IPS-18a (cell line): Measurements from ENCODE around the gene ANKS1B.

ENCODE experiments used
- H3K27ac ChIP-seq: one replicate; pipeline ENCODE4 v1.5.1; 2013; ENCODE audit warnings: low read length
- H3K27me3 ChIP-seq: one replicate; pipeline ENCODE4 v1.6.1; 2013; ENCODE audit warnings: mild to moderate bottlenecking, low read length; ENCODE audit not compliant: control insufficient read depth, insufficient read depth
- H3K36me3 ChIP-seq: one replicate; pipeline ENCODE4 v1.6.1; 2013; ENCODE audit warnings: low read depth, low read length; ENCODE audit not compliant: control insufficient read depth
- H3K4me1 ChIP-seq: one replicate; pipeline ENCODE4 v1.6.1; 2013; ENCODE audit warnings: low read depth, low read length; ENCODE audit not compliant: control insufficient read depth
- H3K4me3 ChIP-seq: one replicate; pipeline ENCODE4 v1.5.1; 2013; ENCODE audit warnings: low read length
- H3K9ac ChIP-seq: one replicate; pipeline ENCODE4 v1.6.1; 2013; ENCODE audit warnings: mild to moderate bottlenecking, low read length, moderate library complexity
- H3K9me3 ChIP-seq: one replicate; pipeline ENCODE4 v1.6.1; 2013; ENCODE audit warnings: low read depth, low read length; ENCODE audit not compliant: control insufficient read depth

ANKS1B gene

DNA sequence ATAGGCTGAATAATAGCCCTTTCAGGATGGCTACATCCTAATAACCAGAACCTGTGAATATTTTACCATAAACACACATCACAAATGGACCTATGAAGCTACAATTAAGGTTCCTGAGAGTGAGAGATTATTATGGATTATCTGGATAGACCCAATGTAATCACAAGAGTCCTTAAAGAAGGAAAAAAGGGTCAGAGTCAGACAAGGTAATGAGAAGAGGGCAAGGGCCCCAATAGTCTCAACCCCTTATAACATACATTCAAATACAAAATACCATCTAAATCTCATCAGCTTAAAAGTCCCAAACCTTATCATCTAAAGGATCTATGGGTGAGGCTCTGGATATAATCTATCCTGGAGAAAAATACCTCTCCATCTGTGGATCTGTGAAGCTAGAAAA lies 272.5 kb downstream of the ANKS1B start:
- no peaks in the 10 kb centered on the region for H3K9me3 ChIP-seq

GRCh38 chr12:99711246-99711645 lies 273.5 kb downstream of the ANKS1B start:
- H3K4me3 ChIP-seq, result no peak overlapping the region
- H3K9ac ChIP-seq, result no peak overlapping the region
- no peaks in the 10 kb centered on the region for H3K9me3 ChIP-seq
- no peaks in the 10 kb centered on the region for H3K4me1 ChIP-seq
- no peaks in the 10 kb centered on the region for H3K36me3 ChIP-seq
- no peak overlapping the region for H3K27ac ChIP-seq
- no peaks in the 10 kb centered on the region for H3K27me3 ChIP-seq

More for the DNA sequence above, 272.5 kb downstream of the ANKS1B start:
- Histone ChIP-seq H3K4me3 (no peak overlapping the region), H3K4me1 (no peaks in the 10 kb centered on the region), H3K27me3 (no peaks in the 10 kb centered on the region), H3K9ac (no peak overlapping the region), H3K27ac (no peak overlapping the region), H3K36me3 (no peaks in the 10 kb centered on the region)

DNA sequence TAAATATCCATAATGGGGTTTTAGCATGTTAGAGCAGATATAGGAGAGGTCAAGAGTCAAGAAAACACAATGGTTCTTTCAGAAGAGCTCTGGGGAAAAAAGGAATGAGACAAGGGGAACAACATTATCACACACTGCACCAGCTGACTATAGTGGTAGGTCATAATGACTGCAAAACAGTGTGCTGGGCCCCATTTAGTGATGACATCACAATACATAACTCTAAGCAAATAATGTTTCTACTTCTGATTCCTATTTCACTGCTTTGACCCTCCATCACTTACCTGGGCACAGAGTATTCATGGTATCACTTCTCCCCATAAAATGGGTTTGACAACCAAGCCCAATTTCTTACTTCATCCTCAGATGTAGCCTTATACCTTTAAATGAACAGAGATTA lies 275.1 kb downstream of the ANKS1B start:
- Histone ChIP-seq H3K27ac (no peak overlapping the region), H3K27me3 (no peaks in the 10 kb centered on the region), H3K36me3 (no peaks in the 10 kb centered on the region)

DNA sequence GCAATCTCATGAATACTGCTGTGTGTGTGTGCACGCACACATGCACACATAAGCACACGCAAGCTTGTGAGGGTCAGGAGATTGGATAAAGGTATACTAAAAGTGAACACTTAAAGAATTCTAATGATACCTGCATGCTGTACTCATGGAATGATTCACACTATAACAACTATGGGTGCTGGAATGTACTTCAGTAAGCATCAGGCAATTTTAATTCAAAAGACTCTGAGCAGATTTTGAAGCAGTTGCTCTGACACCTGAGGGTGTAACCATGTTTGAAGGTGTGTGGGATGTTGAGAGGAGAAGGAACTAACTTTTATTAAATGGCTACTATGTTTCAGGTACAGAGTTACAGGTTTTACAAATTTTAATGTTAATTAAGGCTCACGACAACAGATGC lies 275.6 kb downstream of the ANKS1B start:
- no peaks in the 10 kb centered on the region for H3K4me1 ChIP-seq

More for the DNA sequence above, 275.1 kb downstream of the ANKS1B start:
- no peaks in the 10 kb centered on the region for H3K4me1 ChIP-seq
- H3K4me3 ChIP-seq, result no peak overlapping the region
- H3K9ac ChIP-seq, result no peak overlapping the region
- H3K9me3 ChIP-seq, result no peaks in the 10 kb centered on the region

GRCh38 chr12:99707883-99708282 lies 276.9 kb downstream of the ANKS1B start:
- Histone ChIP-seq H3K4me3 (no peak overlapping the region), H3K9me3 (no peaks in the 10 kb centered on the region), H3K4me1 (no peaks in the 10 kb centered on the region), H3K36me3 (no peaks in the 10 kb centered on the region), H3K27ac (no peak overlapping the region), H3K27me3 (no peaks in the 10 kb centered on the region), H3K9ac (no peak overlapping the region)

More for the DNA sequence above, 275.6 kb downstream of the ANKS1B start:
- Histone ChIP-seq H3K27ac (no peak overlapping the region), H3K9ac (no peak overlapping the region), H3K27me3 (no peaks in the 10 kb centered on the region), H3K36me3 (no peaks in the 10 kb centered on the region), H3K4me3 (no peak overlapping the region), H3K9me3 (no peaks in the 10 kb centered on the region)

DNA sequence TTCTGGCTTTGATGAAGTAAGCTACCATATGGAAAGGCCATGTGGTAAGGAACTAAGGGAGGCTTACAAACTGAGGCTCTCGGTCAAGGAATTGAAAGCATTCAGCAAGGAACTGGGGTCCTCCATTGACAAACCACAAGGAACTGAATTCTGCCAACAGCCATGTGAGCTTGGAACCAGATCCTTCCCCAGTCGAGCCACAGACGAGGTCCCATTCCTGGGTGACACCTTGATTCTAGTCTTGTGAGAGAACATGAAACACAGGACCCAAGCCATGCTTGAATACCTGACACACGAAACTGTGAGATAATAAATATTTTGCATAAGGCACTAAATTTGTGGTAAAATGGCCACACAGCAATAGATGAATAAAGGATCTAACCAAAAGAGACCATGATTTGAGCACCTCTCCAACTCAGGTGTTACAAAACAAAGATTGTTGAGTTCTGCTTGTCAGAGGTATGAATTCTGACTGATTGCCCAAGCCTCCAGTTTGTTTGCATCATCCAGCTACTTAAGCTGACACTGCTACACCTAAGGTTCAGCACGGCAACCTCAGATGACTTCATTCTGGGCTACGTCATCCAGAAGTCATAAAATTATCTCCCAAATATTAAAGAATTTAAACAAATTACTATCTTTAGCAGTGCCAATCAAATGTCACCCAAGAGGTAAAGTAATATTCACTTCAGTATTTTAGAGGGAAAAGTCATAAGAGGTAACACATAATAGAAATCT lies 277.8 kb downstream of the ANKS1B start:
- Histone ChIP-seq H3K36me3 (no peaks in the 10 kb centered on the region), H3K4me3 (no peak overlapping the region), H3K27ac (no peak overlapping the region), H3K4me1 (no peaks in the 10 kb centered on the region), H3K27me3 (no peaks in the 10 kb centered on the region), H3K9me3 (no peaks in the 10 kb centered on the region), H3K9ac (no peak overlapping the region)

DNA sequence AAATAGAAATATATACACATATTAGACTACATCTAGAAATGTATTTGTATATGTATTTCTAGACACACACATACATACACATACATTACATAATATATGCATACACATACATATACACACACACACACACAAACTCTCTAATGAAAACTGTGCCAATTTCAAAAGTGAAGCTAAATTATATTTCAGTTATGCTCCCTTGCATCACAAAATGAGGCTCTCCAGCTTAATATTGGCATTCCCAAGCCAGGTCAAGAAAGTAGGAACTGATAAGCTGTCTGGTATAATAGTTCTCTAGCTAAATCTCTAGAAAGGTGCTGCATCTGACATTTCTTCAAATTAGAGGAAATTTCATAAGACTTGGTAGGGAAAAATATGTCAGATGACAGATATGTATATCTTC lies 280.3 kb downstream of the ANKS1B start:
- Histone ChIP-seq H3K27me3 (no peaks in the 10 kb centered on the region), H3K4me1 (no peaks in the 10 kb centered on the region), H3K36me3 (no peaks in the 10 kb centered on the region), H3K27ac (no peak overlapping the region), H3K9ac (no peak overlapping the region), H3K4me3 (no peak overlapping the region), H3K9me3 (no peaks in the 10 kb centered on the region)

- H3K4me3 ChIP-seq, result no peak overlapping the region
- H3K9ac ChIP-seq, result no peak overlapping the region
- H3K36me3 ChIP-seq, result no peaks in the 10 kb centered on the region
Measured at GRCh38 chr12:99704036-99704435, 280.7 kb downstream of the ANKS1B start.

GRCh38 chr12:99700032-99700431 lies 284.7 kb downstream of the ANKS1B start:
- no peaks in the 10 kb centered on the region for H3K36me3 ChIP-seq
- no peaks in the 10 kb centered on the region for H3K27me3 ChIP-seq
- H3K27ac ChIP-seq, result no peak overlapping the region
- no peaks in the 10 kb centered on the region for H3K9me3 ChIP-seq
- H3K4me3 ChIP-seq, result no peak overlapping the region
- H3K4me1 ChIP-seq, result no peaks in the 10 kb centered on the region
- no peak overlapping the region for H3K9ac ChIP-seq

More at GRCh38 chr12:99704036-99704435, 280.7 kb downstream of the ANKS1B start:
- no peaks in the 10 kb centered on the region for H3K9me3 ChIP-seq
- no peaks in the 10 kb centered on the region for H3K4me1 ChIP-seq
- H3K27ac ChIP-seq, result no peak overlapping the region
- H3K27me3 ChIP-seq, result no peaks in the 10 kb centered on the region

- H3K27ac ChIP-seq, result no peak overlapping the region
- H3K4me3 ChIP-seq, result no peak overlapping the region
- no peaks in the 10 kb centered on the region for H3K9me3 ChIP-seq
- no peaks in the 10 kb centered on the region for H3K36me3 ChIP-seq
- H3K4me1 ChIP-seq, result no peaks in the 10 kb centered on the region
- H3K27me3 ChIP-seq, result no peaks in the 10 kb centered on the region
- no peak overlapping the region for H3K9ac ChIP-seq
Measured at GRCh38 chr12:99695050-99695449, 289.7 kb downstream of the ANKS1B start.

DNA sequence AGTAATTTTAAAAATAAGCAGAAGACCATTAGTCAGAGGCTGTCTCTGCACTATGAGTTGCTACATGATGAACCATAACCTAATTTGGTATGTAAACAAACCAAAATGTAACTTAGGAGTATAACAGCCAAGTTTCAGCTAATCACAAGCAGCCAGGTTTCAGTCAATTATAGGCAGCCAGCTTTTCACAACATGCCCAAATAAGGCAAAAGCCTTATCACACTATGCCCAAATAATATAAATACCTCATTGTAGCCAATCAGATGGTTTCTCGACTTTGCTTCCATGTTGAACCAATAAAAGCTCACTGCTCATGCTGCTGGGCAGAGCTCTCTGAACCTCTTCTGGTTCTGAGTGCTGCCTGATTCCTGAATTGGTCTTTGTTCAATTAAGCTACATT lies 298.6 kb downstream of the ANKS1B start:
- Histone ChIP-seq H3K36me3 (no peaks in the 10 kb centered on the region), H3K4me3 (no peak overlapping the region), H3K27ac (no peak overlapping the region), H3K9ac (no peak overlapping the region), H3K9me3 (no peaks in the 10 kb centered on the region), H3K4me1 (no peaks in the 10 kb centered on the region), H3K27me3 (no peaks in the 10 kb centered on the region)

DNA sequence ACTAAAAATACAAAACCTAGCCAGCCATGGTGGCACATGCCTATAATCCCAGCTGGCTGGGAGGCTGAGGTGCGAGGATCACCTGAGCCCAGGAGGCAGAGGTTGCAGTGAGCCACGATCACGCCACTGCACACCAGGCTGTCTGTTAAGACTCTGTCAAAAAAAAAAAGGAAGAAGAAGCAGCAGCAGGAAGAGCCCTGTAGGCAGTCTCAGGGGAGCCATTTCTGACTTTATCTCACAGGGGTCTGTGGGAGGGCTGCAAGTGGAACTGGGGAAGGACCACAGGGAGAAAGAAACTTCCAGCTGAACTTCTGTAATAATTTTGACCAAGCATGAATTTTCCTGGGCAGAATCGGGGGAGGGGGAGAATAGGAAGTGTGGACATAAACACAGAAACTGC lies 304.5 kb downstream of the ANKS1B start:
- Histone ChIP-seq H3K9me3 (peaks cover 3% of the 10 kb centered on the region), H3K9ac (no peak overlapping the region), H3K27me3 (no peaks in the 10 kb centered on the region), H3K36me3 (no peaks in the 10 kb centered on the region), H3K4me3 (no peak overlapping the region), H3K4me1 (no peaks in the 10 kb centered on the region), H3K27ac (no peak overlapping the region)
